HepG2 (cell line): ENCODE data around the gene STK11. TPM values are rescaled to one million over a fixed set of nuclear protein-coding genes. Genes with fewer than 3 reads are reported as not detected.
A peak's percentile ranks its signal among the peaks of the same experiment; 100 is the strongest.

Experiments
- AHR ChIP-seq: IDR thresholded peaks from 2 replicates; pipeline ENCODE4 v1.6.1; 2018; ENCODE audit warnings: missing genetic modification reagents, missing compliant biosample characterization
- BRD4 ChIP-seq: sonication (generic); formaldehyde crosslinking; IDR thresholded peaks from 2 replicates; pipeline ENCODE4 v1.4.0; 2020; ENCODE audit warnings: missing genetic modification reagents
- DMAP1 ChIP-seq: IDR thresholded peaks from 2 replicates; pipeline ENCODE4 v1.6.1; 2016
- ETV5 ChIP-seq: IDR thresholded peaks from 2 replicates; pipeline ENCODE4 v1.6.1; 2018; ENCODE audit warnings: missing biosample characterization, missing genetic modification reagents, inconsistent platforms, borderline replicate concordance
- HNRNPH1 ChIP-seq: fragments of 200-400 bp; formaldehyde crosslinking; optimal IDR thresholded peaks from 2 replicates; pipeline ENCODE3; 2017; ENCODE audit warnings: mild to moderate bottlenecking, low read depth, low read length
- NR2C2 ChIP-seq: sonication (generic); formaldehyde crosslinking; IDR thresholded peaks from 2 replicates; pipeline ENCODE4 v1.4.0; 2020; ENCODE audit warnings: missing genetic modification reagents, mild to moderate bottlenecking, moderate library complexity, borderline replicate concordance
- PAX8 ChIP-seq: sonication (generic); formaldehyde crosslinking; IDR thresholded peaks from 2 replicates; pipeline ENCODE4 v1.8.0; 2022; ENCODE audit warnings: mild to moderate bottlenecking, missing genetic modification reagents, borderline replicate concordance
- PTBP1 ChIP-seq: fragments of 200-400 bp; formaldehyde crosslinking; IDR thresholded peaks from 2 replicates; pipeline ENCODE4 v1.6.1; 2018; ENCODE audit warnings: low read length, low read depth; ENCODE audit not compliant: poor library complexity, severe bottlenecking
- REPIN1 ChIP-seq: sonication (generic); formaldehyde crosslinking; IDR thresholded peaks from 2 replicates; pipeline ENCODE4 v1.8.0; 2022; ENCODE audit warnings: missing genetic modification reagents, low read depth, mild to moderate bottlenecking, borderline replicate concordance
- ZBTB1 ChIP-seq: sonication (generic); formaldehyde crosslinking; IDR thresholded peaks from 2 replicates; pipeline ENCODE4 v1.4.0; 2020; ENCODE audit warnings: missing genetic modification reagents, borderline replicate concordance
- ZFP36 ChIP-seq: fragments of 150-350 bp; IDR thresholded peaks from 2 replicates; pipeline ENCODE4 v1.6.1; 2018; ENCODE audit warnings: borderline replicate concordance, low read length, low read depth; ENCODE audit not compliant: partially characterized antibody
- ZNF225 ChIP-seq: sonication (generic); formaldehyde crosslinking; IDR thresholded peaks from 2 replicates; pipeline ENCODE4 v1.4.0; 2020; ENCODE audit warnings: mild to moderate bottlenecking, missing genetic modification reagents
- ZNF264 ChIP-seq: sonication (generic); formaldehyde crosslinking; IDR thresholded peaks from 2 replicates; pipeline ENCODE4 v1.4.0; 2020; ENCODE audit warnings: missing genetic modification reagents
- ZNF746 ChIP-seq: sonication (generic); formaldehyde crosslinking; IDR thresholded peaks from 2 replicates; pipeline ENCODE4 v1.8.0; 2022; ENCODE audit warnings: mild to moderate bottlenecking, missing genetic modification reagents
- ZSCAN29 ChIP-seq: sonication (generic); formaldehyde crosslinking; conservative IDR thresholded peaks from 2 replicates; pipeline ENCODE4 v1.4.0; 2020; ENCODE audit warnings: mild to moderate bottlenecking, missing genetic modification reagents
- ZSCAN9 ChIP-seq: IDR thresholded peaks from 2 replicates; pipeline ENCODE4 v1.6.1; 2016; ENCODE audit warnings: borderline replicate concordance
- polyA plus RNA-seq, 8 experiments: library from polyadenylated mRNA; depleted of rRNA in 3 of 8; stranded (reverse) in 7 of 8; unstranded in 1 of 8; fragments of >200 nt; fragmentation: Illumina TruSeq in 4 of 8; extraction: Trizol in 4 of 8; gene quantifications; 2 replicates each; pipeline versions ENCODE4 v1.2.1 to v1.2.3, GENCODE V29; 2011 to 2016; ENCODE audit warnings: low read depth in 4 of 8, missing spikeins in 1 of 8, mixed read lengths in 1 of 8; ENCODE audit not compliant: insufficient read depth in 1 of 8
- total RNA-seq, 5 experiments: library from RNA; depleted of rRNA; stranded (reverse); fragments of >200 nt; fragmentation: Illumina TruSeq; extraction: Trizol; gene quantifications; 2 replicates each; pipeline ENCODE4 v1.2.3, GENCODE V29; 2016; ENCODE audit warnings: low read depth in 1 of 5
- TF ChIP-seq, protein P1 (sequence below): sonication (generic); formaldehyde crosslinking; IDR thresholded peaks from 2 replicates; pipeline ENCODE4 v1.4.0; 2020; ENCODE audit warnings: missing genetic modification reagents
- TF ChIP-seq, protein P2 (sequence below): IDR thresholded peaks from 2 replicates; pipeline ENCODE4 v1.6.1; 2016; ENCODE audit warnings: low read depth, borderline replicate concordance
- TF ChIP-seq, protein P3 (sequence below): sonication (generic); formaldehyde crosslinking; IDR thresholded peaks from 2 replicates; pipeline ENCODE4 v1.8.1; 2023; ENCODE audit warnings: mild to moderate bottlenecking, missing genetic modification reagents, borderline replicate concordance
- TF ChIP-seq, protein P4 (sequence below): sonication (generic); formaldehyde crosslinking; IDR thresholded peaks from 2 replicates; pipeline ENCODE4 v1.5.0; 2020; ENCODE audit warnings: missing genetic modification reagents
- TF ChIP-seq, protein P5 (sequence below): sonication (generic); formaldehyde crosslinking; IDR thresholded peaks from 2 replicates; pipeline ENCODE4 v1.8.0; 2022; ENCODE audit warnings: mild to moderate bottlenecking, missing genetic modification reagents, borderline replicate concordance

Gene STK11
- total and polyA plus RNA-seq, 2 of the 13 experiments (the other 11 are each of a cell fraction or from before 2014, with no cell fraction given) = 27.5 to 43.6 TPM

DNA sequence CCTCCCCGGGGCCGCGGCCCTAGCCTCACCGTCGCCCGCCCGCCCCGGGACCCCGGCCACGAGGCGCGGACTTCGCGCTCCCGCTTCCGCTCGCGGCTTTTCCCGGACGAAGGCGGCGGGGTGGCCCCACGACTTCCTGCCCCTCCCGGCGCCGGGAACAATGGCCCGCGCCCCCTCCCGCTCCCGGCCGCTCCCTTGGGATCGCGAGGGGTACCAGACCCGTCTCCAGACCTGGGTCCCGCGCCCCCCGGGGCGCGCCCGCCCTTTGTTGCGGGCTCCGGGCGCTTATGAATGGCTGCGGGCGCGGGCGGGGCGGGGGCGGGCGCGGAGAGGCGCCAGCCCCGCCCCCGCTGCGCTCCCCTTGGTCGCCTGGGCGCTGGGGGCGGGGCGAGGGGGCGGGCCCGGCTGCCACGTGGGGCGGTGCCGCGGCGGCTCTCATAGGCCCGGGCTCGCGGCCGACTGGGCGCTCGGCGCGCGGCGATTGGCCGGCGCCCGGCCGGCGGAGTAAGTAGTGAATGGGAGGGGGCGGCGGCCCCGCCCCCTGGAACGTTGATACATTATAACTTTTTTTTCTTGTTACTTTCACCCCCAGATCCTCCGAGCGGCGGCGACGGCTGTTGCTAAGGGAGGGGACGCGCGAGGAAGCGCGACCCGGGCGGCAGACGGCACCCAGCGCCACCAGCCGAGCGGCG, 43.9 kb downstream of the STK11 start (continued):
- TF ChIP-seq, protein P1, sequence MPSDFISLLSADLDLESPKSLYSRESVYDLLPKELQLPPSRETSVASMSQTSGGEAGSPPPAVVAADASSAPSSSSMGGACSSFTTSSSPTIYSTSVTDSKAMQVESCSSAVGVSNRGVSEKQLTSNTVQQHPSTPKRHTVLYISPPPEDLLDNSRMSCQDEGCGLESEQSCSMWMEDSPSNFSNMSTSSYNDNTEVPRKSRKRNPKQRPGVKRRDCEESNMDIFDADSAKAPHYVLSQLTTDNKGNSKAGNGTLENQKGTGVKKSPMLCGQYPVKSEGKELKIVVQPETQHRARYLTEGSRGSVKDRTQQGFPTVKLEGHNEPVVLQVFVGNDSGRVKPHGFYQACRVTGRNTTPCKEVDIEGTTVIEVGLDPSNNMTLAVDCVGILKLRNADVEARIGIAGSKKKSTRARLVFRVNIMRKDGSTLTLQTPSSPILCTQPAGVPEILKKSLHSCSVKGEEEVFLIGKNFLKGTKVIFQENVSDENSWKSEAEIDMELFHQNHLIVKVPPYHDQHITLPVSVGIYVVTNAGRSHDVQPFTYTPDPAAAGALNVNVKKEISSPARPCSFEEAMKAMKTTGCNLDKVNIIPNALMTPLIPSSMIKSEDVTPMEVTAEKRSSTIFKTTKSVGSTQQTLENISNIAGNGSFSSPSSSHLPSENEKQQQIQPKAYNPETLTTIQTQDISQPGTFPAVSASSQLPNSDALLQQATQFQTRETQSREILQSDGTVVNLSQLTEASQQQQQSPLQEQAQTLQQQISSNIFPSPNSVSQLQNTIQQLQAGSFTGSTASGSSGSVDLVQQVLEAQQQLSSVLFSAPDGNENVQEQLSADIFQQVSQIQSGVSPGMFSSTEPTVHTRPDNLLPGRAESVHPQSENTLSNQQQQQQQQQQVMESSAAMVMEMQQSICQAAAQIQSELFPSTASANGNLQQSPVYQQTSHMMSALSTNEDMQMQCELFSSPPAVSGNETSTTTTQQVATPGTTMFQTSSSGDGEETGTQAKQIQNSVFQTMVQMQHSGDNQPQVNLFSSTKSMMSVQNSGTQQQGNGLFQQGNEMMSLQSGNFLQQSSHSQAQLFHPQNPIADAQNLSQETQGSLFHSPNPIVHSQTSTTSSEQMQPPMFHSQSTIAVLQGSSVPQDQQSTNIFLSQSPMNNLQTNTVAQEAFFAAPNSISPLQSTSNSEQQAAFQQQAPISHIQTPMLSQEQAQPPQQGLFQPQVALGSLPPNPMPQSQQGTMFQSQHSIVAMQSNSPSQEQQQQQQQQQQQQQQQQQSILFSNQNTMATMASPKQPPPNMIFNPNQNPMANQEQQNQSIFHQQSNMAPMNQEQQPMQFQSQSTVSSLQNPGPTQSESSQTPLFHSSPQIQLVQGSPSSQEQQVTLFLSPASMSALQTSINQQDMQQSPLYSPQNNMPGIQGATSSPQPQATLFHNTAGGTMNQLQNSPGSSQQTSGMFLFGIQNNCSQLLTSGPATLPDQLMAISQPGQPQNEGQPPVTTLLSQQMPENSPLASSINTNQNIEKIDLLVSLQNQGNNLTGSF (CRISPR knock-in tag) = peak; percentile 56; the same call in 1 of the 2 replicates
- TF ChIP-seq DMAP1 (CRISPR knock-in tag) (peak; percentile 17; the same call in 1 of the 2 replicates), PAX8 (CRISPR knock-in tag) (0 out of 2 replicates have a peak, but pooled peaks have one; percentile 20), ETV5 (CRISPR knock-in tag) (peak; percentile 63), HNRNPH1 (no peak), ZNF225 (no peak; the same call in 1 of the 2 replicates), BRD4 (CRISPR knock-in tag) (0 out of 2 replicates have a peak, but pooled peaks have one; percentile 59), NR2C2 (0 out of 2 replicates have a peak, but pooled peaks have one; percentile 21), ZFP36 (no peak), ZSCAN9 (CRISPR knock-in tag) (0 out of 2 replicates have a peak, but pooled peaks have one; percentile 16), AHR (CRISPR knock-in tag) (no peak; the same call in 1 of the 2 replicates), ZSCAN29 (no peak), REPIN1 (CRISPR knock-in tag) (0 out of 2 replicates have a peak, but pooled peaks have one; percentile 6), ZNF264 (CRISPR knock-in tag) (no peak), PTBP1 (peak; percentile 39), ZBTB1 (CRISPR knock-in tag) (no peak), ZNF746 (0 out of 2 replicates have a peak, but pooled peaks have one; percentile 40)
- TF ChIP-seq, protein P2, sequence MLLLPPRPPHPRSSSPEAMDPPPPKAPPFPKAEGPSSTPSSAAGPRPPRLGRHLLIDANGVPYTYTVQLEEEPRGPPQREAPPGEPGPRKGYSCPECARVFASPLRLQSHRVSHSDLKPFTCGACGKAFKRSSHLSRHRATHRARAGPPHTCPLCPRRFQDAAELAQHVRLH = no peak
- TF ChIP-seq, protein P3, sequence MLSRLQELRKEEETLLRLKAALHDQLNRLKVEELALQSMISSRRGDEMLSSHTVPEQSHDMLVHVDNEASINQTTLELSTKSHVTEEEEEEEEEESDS (CRISPR knock-in tag) = 0 out of 2 replicates have a peak, but pooled peaks have one; percentile 37
- TF ChIP-seq, protein P4, sequence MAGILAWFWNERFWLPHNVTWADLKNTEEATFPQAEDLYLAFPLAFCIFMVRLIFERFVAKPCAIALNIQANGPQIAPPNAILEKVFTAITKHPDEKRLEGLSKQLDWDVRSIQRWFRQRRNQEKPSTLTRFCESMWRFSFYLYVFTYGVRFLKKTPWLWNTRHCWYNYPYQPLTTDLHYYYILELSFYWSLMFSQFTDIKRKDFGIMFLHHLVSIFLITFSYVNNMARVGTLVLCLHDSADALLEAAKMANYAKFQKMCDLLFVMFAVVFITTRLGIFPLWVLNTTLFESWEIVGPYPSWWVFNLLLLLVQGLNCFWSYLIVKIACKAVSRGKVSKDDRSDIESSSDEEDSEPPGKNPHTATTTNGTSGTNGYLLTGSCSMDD = no peak
- TF ChIP-seq, protein P5, sequence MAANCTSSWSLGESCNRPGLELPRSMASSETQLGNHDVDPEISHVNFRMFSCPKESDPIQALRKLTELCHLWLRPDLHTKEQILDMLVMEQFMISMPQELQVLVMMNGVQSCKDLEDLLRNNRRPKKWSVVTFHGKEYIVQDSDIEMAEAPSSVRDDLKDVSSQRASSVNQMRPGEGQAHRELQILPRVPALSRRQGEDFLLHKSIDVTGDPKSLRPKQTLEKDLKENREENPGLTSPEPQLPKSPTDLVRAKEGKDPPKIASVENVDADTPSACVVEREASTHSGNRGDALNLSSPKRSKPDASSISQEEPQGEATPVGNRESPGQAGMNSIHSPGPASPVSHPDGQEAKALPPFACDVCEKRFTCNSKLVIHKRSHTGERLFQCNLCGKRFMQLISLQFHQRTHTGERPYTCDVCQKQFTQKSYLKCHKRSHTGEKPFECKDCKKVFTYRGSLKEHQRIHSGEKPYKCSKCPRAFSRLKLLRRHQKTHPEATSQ (CRISPR knock-in tag) = no peak
